ENCODE results near the gene CYREN.

- TF ChIP-seq CTCF (IDR thresholded peaks at IDR 0.05) (no peak), EZH2 (IDR thresholded peaks at IDR 0.05) (no peak), EZH2phosphoT487 (IDR thresholded peaks at IDR 0.05) (no peak)
Observed at GRCh38 chr7:135164357-135165061, 6.0 kb downstream of the CYREN start.

All from neural progenitor cell (in vitro differentiated cells).